22Rv1 (cell line): ENCODE measurements around the gene EPC2.

Experiments used
- H3K27ac ChIP-seq: fragments of 450-650 bp; 2 replicates; pipeline ENCODE4 v1.5.1; 2017
- CTCF ChIP-seq: fragments of 450-650 bp; IDR thresholded peaks from 2 replicates; pipeline ENCODE4 v1.5.1; 2017; ENCODE audit warnings: mild to moderate bottlenecking
- ZFX ChIP-seq: fragments of 450-650 bp; IDR thresholded peaks from 2 replicates; pipeline ENCODE4 v1.6.1; 2017; ENCODE audit warnings: antibody characterized with exemption, borderline replicate concordance

The EPC2 gene

GRCh38 chr2:148828941-148829340, 184.4 kb downstream of the EPC2 start:
- TF ChIP-seq ZFX (no peak), CTCF (no peak)
- no peak overlapping the region for H3K27ac ChIP-seq

- no peak overlapping the region for H3K27ac ChIP-seq
- TF ChIP-seq ZFX (no peak), CTCF (no peak)
Observed at GRCh38 chr2:148829618-148830017, 185.1 kb downstream of the EPC2 start.

GRCh38 chr2:148832637-148833036, 188.1 kb downstream of the EPC2 start:
- TF ChIP-seq ZFX = no peak
- no peak for TF ChIP-seq CTCF
- H3K27ac ChIP-seq = no peak overlapping the region
